Vagina (tissue), 2 donors: ENCODE measurements around the gene CD81. TPM values are rescaled to one million over a fixed set of nuclear protein-coding genes. Genes with fewer than 3 reads are reported as not detected.

Experiments used
- DNase-seq, 2 donors: peaks; one replicate each; pipeline ENCODE4 v3.0.0-alpha.2; 2017; ENCODE audit errors: extremely low spot score in 2 of 2
- H3K27ac ChIP-seq: fragments of 200-600 bp; sonication (generic); one replicate; pipeline ENCODE4 v1.5.1; 2019
- H3K27me3 ChIP-seq: fragments of 200-600 bp; sonication (generic); one replicate; pipeline ENCODE4 v1.5.1; 2019
- H3K36me3 ChIP-seq, 2 donors: fragments of 200-600 bp; sonication (generic); one replicate each; pipeline ENCODE4 v1.5.1; 2017 to 2019
- H3K4me1 ChIP-seq: fragments of 200-600 bp; sonication (generic); one replicate; pipeline ENCODE4 v1.5.1; 2019
- H3K4me3 ChIP-seq, 2 donors: fragments of 200-600 bp; sonication (generic); 1 replicate in 1 of 2; 2 replicates in 1 of 2; pipeline ENCODE4 v1.5.1; 2016 to 2019
- H3K9me3 ChIP-seq: fragments of 200-600 bp; sonication (generic); one replicate; pipeline ENCODE4 v1.5.1; 2019
- CTCF ChIP-seq, 3 experiments: fragments of 450-650 bp in 2 of 3; fragments of 200-600 bp in 1 of 3; sonication (generic) in 1 of 3; IDR thresholded peaks; one replicate each; pipeline ENCODE4 v1.5.1; 2017 to 2019; ENCODE audit warnings: antibody characterized with exemption in 3 of 3, mild to moderate bottlenecking in 2 of 3, moderate library complexity in 2 of 3
- POLR2A ChIP-seq, 2 donors: fragments of 450-650 bp; IDR thresholded peaks; one replicate each; pipeline ENCODE4 v1.6.1; 2017; ENCODE audit warnings: antibody characterized with exemption in 2 of 2, mild to moderate bottlenecking in 2 of 2, moderate library complexity in 2 of 2
- POLR2AphosphoS5 ChIP-seq, 2 donors: sonication (generic); formaldehyde crosslinking; IDR thresholded peaks; one replicate each; pipeline ENCODE4 v1.9.0; 2017; ENCODE audit warnings: antibody characterized with exemption in 2 of 2, mild to moderate bottlenecking in 2 of 2, low read depth in 1 of 2; ENCODE audit not compliant: insufficient read depth in 1 of 2
- intact Hi-C: fragments of 100-400 bp; cut with DNase I; formaldehyde crosslinking; loops from one replicate; pipeline ENCODE4 v1.15.1; 2023
- total RNA-seq: library from RNA; depleted of rRNA; stranded (reverse); fragments of >200 nt; gene quantifications from one replicate; pipeline ENCODE4 v1.2.3, GENCODE V29; 2016

Gene CD81
- total RNA-seq, 1 donor from 2014 or later: 526 TPM

DNA sequence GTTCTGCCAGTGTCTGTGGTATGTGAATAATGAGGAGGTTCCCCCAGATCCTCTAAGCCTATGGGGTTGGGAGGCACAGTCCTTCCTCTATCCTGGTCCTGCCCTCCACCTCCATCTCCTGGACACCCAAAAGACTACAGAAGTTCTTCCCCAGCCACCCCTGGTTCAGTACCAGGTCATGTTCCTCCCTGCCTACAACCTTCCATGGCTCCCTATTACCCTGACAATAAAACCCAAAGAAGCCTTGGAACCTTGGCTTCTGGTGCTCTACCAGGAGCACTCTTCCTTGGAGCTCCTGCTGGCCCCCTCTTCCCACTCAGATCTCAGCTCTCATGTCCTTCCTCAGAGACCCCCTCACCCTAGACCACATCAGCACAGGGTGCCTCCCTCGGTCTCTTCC lies 54.3 kb downstream of the CD81 start:
- DNase-seq: no peak
- Histone ChIP-seq H3K9me3 (no peaks in the 10 kb centered on the region), H3K27ac (no peak overlapping the region), H3K4me3 (no peak overlapping the region), H3K27me3 (no peaks in the 10 kb centered on the region), H3K36me3 (no peaks in the 10 kb centered on the region), H3K4me1 (no peaks in the 10 kb centered on the region)
- no peak for TF ChIP-seq POLR2AphosphoS5 (IDR thresholded peaks at IDR 0.05; ENCODE audit: insufficient read depth in 1 of 2, low read depth in 1 of 2)
- TF ChIP-seq POLR2A (IDR thresholded peaks at IDR 0.05): no peak
- no peak for TF ChIP-seq CTCF (IDR thresholded peaks at IDR 0.05)
- intact Hi-C loops: no loop called here

DNA sequence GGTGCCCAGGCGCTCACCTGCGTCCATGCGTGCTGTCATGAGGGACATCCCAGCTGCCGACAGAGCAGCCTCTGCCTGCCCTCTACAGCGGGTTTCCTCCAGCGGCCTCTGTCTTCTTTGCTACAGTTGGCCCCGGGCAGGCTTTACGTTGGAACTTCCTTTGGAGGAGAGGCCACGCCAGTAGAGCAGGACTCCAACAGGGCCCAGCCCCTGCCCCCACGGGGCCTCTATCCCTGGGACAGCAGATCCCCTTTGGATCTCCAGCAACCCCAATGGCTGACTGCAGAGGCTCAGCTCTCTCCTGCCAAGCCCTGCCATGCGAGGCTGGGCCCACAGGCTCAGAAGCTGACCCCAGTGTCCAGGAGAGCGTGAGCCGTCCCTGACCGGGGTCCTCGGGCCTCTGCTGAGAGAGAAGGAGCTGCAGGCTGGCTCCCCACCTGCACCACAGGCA lies 55.1 kb downstream of the CD81 start:
- Histone ChIP-seq H3K9me3 (no peaks in the 10 kb centered on the region), H3K4me3 (no peak overlapping the region), H3K36me3 (no peaks in the 10 kb centered on the region), H3K4me1 (no peaks in the 10 kb centered on the region), H3K27me3 (no peaks in the 10 kb centered on the region), H3K27ac (no peak overlapping the region)
- intact Hi-C loops: no loop called here
- TF ChIP-seq POLR2A (IDR thresholded peaks at IDR 0.05) (no peak), POLR2AphosphoS5 (IDR thresholded peaks at IDR 0.05; ENCODE audit: insufficient read depth in 1 of 2, low read depth in 1 of 2) (no peak), CTCF (IDR thresholded peaks at IDR 0.05) (no peak)
- DNase-seq: no peak

GRCh38 chr11:2432628-2433071 lies 55.5 kb downstream of the CD81 start:
- Histone ChIP-seq H3K36me3 (no peaks in the 10 kb centered on the region), H3K9me3 (no peaks in the 10 kb centered on the region), H3K27me3 (no peaks in the 10 kb centered on the region), H3K27ac (no peak overlapping the region), H3K4me3 (no peak overlapping the region), H3K4me1 (no peaks in the 10 kb centered on the region)
- TF ChIP-seq POLR2AphosphoS5 (IDR thresholded peaks at IDR 0.05; ENCODE audit: insufficient read depth in 1 of 2, low read depth in 1 of 2) (no peak), POLR2A (IDR thresholded peaks at IDR 0.05) (no peak), CTCF (IDR thresholded peaks at IDR 0.05) (no peak)
- DNase-seq: no peak
- intact Hi-C loops: no loop called here

- H3K4me1 ChIP-seq: no peaks in the 10 kb centered on the region
- H3K4me3 ChIP-seq: no peak overlapping the region
- no peak for TF ChIP-seq POLR2AphosphoS5 (IDR thresholded peaks at IDR 0.05; ENCODE audit: insufficient read depth in 1 of 2, low read depth in 1 of 2)
- TF ChIP-seq POLR2A (IDR thresholded peaks at IDR 0.05): no peak
- TF ChIP-seq CTCF (IDR thresholded peaks at IDR 0.05): no peak
- H3K27ac ChIP-seq: no peak overlapping the region
- no peak for DNase-seq
- no peaks in the 10 kb centered on the region for H3K36me3 ChIP-seq
- H3K27me3 ChIP-seq: no peaks in the 10 kb centered on the region
- no peaks in the 10 kb centered on the region for H3K9me3 ChIP-seq
- intact Hi-C loops: no loop called here
Observed at GRCh38 chr11:2433106-2433925, 56.2 kb downstream of the CD81 start.

DNA sequence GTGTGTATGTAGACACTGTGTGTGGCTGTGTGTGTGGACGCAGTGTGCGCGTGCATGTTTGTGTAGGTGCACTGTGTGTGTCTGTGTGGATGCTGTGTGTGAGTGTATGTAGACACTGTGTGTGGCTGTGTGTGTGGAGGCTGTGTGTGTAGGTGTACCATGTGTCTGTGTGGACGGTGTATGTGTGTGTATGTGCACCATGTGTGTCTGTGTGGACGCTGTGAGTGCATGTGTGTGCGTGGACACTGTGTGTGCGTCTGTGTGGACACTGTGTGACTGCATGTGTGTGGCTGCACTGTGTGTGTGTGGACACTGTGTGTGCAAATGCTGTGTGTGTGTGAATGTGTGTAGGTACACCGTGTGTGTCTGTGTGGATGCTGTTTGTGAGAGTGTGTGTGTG lies 56.9 kb downstream of the CD81 start:
- intact Hi-C loops: no loop called here
- Histone ChIP-seq H3K36me3 (no peaks in the 10 kb centered on the region), H3K27me3 (no peaks in the 10 kb centered on the region), H3K27ac (no peak overlapping the region), H3K4me1 (no peaks in the 10 kb centered on the region), H3K4me3 (no peak overlapping the region), H3K9me3 (no peaks in the 10 kb centered on the region)
- no peak for TF ChIP-seq POLR2A (IDR thresholded peaks at IDR 0.05)
- TF ChIP-seq POLR2AphosphoS5 (IDR thresholded peaks at IDR 0.05; ENCODE audit: insufficient read depth in 1 of 2, low read depth in 1 of 2): no peak
- TF ChIP-seq CTCF (IDR thresholded peaks at IDR 0.05): no peak
- DNase-seq: no peak
